HEK293 (cell line): ENCODE data around the gene TSEN54.

ENCODE experiments used
- CTCF ChIA-PET: fragments of 350-600 bp; formaldehyde crosslinking; extraction: SDS; loops from one replicate; lab custom pipeline; 2021; ENCODE audit warnings: antibody characterized with exemption; lab: Yijun Ruan, JAX
- POLR2A ChIA-PET: fragments of 300-600 bp; formaldehyde crosslinking; extraction: SDS; loops from one replicate; lab custom pipeline; 2020; ENCODE audit warnings: antibody characterized with exemption, inconsistent platforms; lab: Yijun Ruan, JAX
- H3K27ac ChIP-seq: fragments of 200-500 bp; sonication (Bioruptor generic); 2 replicates; pipeline ENCODE4 v1.5.1; 2014; ENCODE audit warnings: low read depth, low read length, control low read depth, inconsistent platforms; ENCODE audit errors: extremely low read depth
- H3K36me3 ChIP-seq, 2 experiments: fragments of 200-500 bp in 1 of 2; sonication (Bioruptor generic) in 1 of 2; 1 replicate in 1 of 2; 2 replicates in 1 of 2; pipeline ENCODE4 v1.5.1; 2014 to 2017; ENCODE audit warnings: inconsistent platforms in 2 of 2, low read length in 2 of 2; ENCODE audit not compliant: control insufficient read depth in 2 of 2, insufficient read depth in 1 of 2
- H3K4me1 ChIP-seq: fragments of 200-500 bp; sonication (Bioruptor generic); 2 replicates; pipeline ENCODE4 v1.5.1; 2014; ENCODE audit warnings: mild to moderate bottlenecking, low read length, inconsistent platforms; ENCODE audit not compliant: control insufficient read depth, insufficient read depth
- H3K4me3 ChIP-seq: 2 replicates; pipeline ENCODE4 v1.5.1; 2011; ENCODE audit warnings: low read depth, mild to moderate bottlenecking, control low read depth, low read length, moderate library complexity
- H3K9me3 ChIP-seq: fragments of 200-500 bp; sonication (Bioruptor generic); 2 replicates; pipeline ENCODE4 v1.5.1; 2014; ENCODE audit warnings: low read depth, low read length, inconsistent platforms; ENCODE audit not compliant: control insufficient read depth, insufficient read depth
- BCL11A ChIP-seq: fragments of 450-650 bp; formaldehyde crosslinking; IDR thresholded peaks from 2 replicates; pipeline ENCODE4 v1.5.1; 2016; ENCODE audit warnings: low read depth, missing biosample characterization, missing genetic modification characterization
- SCRT2 ChIP-seq: fragments of 450-650 bp; formaldehyde crosslinking; IDR thresholded peaks from 2 replicates; pipeline ENCODE4 v1.5.1; 2016; ENCODE audit warnings: missing biosample characterization, missing genetic modification characterization
- SETDB1 ChIP-seq: IDR thresholded peaks from one replicate; pipeline ENCODE4 v1.6.1; 2017; ENCODE audit warnings: mild to moderate bottlenecking, low read length, moderate library complexity, mixed read lengths; ENCODE audit not compliant: insufficient read length
- SP2 ChIP-seq: fragments of 450-650 bp; formaldehyde crosslinking; IDR thresholded peaks from 2 replicates; pipeline ENCODE4 v1.5.1; 2016; ENCODE audit warnings: missing biosample characterization, missing genetic modification characterization
- ZBTB1 ChIP-seq: fragments of 450-650 bp; formaldehyde crosslinking; IDR thresholded peaks from 2 replicates; pipeline ENCODE4 v1.5.1; 2016; ENCODE audit warnings: missing biosample characterization, missing genetic modification characterization
- ZBTB48 ChIP-seq: fragments of 450-650 bp; formaldehyde crosslinking; IDR thresholded peaks from 2 replicates; pipeline ENCODE4 v1.5.1; 2016; ENCODE audit warnings: missing biosample characterization, missing genetic modification characterization
- ZBTB8A ChIP-seq: fragments of 450-650 bp; formaldehyde crosslinking; IDR thresholded peaks from 2 replicates; pipeline ENCODE4 v1.5.1; 2016; ENCODE audit warnings: missing biosample characterization, missing genetic modification characterization
- ZNF114 ChIP-seq: fragments of 450-650 bp; formaldehyde crosslinking; IDR thresholded peaks from 2 replicates; pipeline ENCODE4 v1.5.0; 2017; ENCODE audit warnings: missing biosample characterization, missing genetic modification characterization
- ZNF121 ChIP-seq: fragments of 450-650 bp; formaldehyde crosslinking; IDR thresholded peaks from 2 replicates; pipeline ENCODE4 v1.5.1; 2016; ENCODE audit warnings: missing biosample characterization, missing genetic modification characterization
- ZNF175 ChIP-seq: fragments of 450-650 bp; formaldehyde crosslinking; IDR thresholded peaks from 2 replicates; pipeline ENCODE4 v1.5.1; 2016; ENCODE audit warnings: missing biosample characterization, missing genetic modification characterization
- ZNF211 ChIP-seq: fragments of 450-650 bp; formaldehyde crosslinking; IDR thresholded peaks from 2 replicates; pipeline ENCODE4 v1.5.1; 2016; ENCODE audit warnings: low read depth, missing biosample characterization, missing genetic modification characterization
- ZNF335 ChIP-seq: fragments of 450-650 bp; formaldehyde crosslinking; conservative IDR thresholded peaks from 2 replicates; pipeline ENCODE4 v1.5.1; 2016; ENCODE audit warnings: missing biosample characterization, missing genetic modification characterization
- ZNF48 ChIP-seq: fragments of 450-650 bp; formaldehyde crosslinking; IDR thresholded peaks from 2 replicates; pipeline ENCODE4 v1.5.1; 2016; ENCODE audit warnings: missing biosample characterization, missing genetic modification characterization
- ZNF555 ChIP-seq: fragments of 450-650 bp; formaldehyde crosslinking; conservative IDR thresholded peaks from 2 replicates; pipeline ENCODE4 v1.5.1; 2017; ENCODE audit warnings: missing biosample characterization, mild to moderate bottlenecking, missing genetic modification characterization, inconsistent platforms
- TF ChIP-seq, protein P1 (sequence below): fragments of 450-650 bp; formaldehyde crosslinking; IDR thresholded peaks from 2 replicates; pipeline ENCODE4 v1.5.1; 2016; ENCODE audit warnings: missing biosample characterization, missing genetic modification characterization
- TF ChIP-seq, protein P2 (sequence below): fragments of 450-650 bp; formaldehyde crosslinking; IDR thresholded peaks from 2 replicates; pipeline ENCODE4 v1.5.1; 2016; ENCODE audit warnings: missing biosample characterization, missing genetic modification characterization, low read depth
- TF ChIP-seq, protein P3 (sequence below): IDR thresholded peaks from 2 replicates; pipeline ENCODE4 v1.6.1; 2011; ENCODE audit warnings: mild to moderate bottlenecking, low read depth, low read length, borderline replicate concordance

TSEN54 gene

DNA sequence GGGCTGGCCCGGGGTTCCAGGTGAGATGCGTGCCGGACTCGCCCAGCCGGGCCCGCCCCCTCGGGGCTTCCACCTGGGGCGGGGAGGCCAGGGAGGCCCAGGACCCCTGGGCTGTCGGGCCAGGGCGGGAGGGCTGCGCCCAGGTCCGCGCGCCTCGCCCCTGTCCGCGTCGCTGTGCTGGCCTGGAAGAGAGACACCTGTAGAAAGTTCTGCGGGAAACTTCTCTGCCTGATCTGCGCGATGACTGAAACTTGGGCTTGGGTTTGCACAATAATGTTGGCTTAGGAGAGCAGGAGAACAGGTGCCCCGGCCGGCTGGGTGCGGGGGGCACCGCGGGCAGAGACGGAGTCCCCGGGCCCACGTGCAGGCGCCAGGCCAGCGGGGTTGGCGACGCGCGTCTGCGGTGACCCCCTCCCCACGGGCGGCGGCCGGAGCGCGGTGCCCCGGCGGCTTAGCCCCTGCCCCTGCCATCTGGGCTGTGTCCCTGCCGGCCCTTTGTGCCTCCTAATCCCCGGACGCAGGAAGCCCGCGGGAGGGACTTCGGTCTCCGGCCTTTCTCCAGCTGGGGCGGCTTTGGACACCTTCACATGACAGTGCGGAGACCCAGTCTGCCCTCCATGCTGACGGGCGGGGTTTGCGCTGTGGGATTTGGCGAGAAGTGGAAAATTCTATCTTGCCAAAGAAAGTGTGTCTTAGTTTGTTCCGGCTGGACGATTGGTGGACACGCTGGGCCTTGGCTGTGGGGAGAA is 9.7 kb downstream of the TSEN54 start:
- Histone ChIP-seq H3K4me1 (peaks cover 5% of the 10 kb centered on the region), H3K9me3 (no peaks in the 10 kb centered on the region), H3K27ac (peak overlapping the region; percentile 60; the same call in 1 of the 2 replicates), H3K4me3 (peak overlapping the region; percentile 55), H3K36me3 (peaks cover 0 to 32% of the 10 kb centered on the region in 2 experiments; a peak in 2 of 3 replicates)
- CTCF ChIA-PET = interaction anchor here (0.5 to 2.8 kb wide), 13 partner anchors 9 to 457 kb away, joined by 3 to 11 read pairs (median 4); partner anchors contain the start of gene TSEN54
- POLR2A ChIA-PET = interaction anchor here (0.6 to 2.2 kb wide), 19 partner anchors 9 to 264 kb away, joined by 3 to 35 read pairs (median 5); partner anchors contain the start of genes GGA3, GRB2, MRPS7 and SLC25A19
- TF ChIP-seq ZNF175 (tag by site-specific recombination) (no peak), BCL11A (tag by site-specific recombination) (no peak), ZNF555 (tag by site-specific recombination) (no peak), ZNF114 (no peak), SCRT2 (peak; percentile 87), ZBTB8A (peak; percentile 49), SP2 (peak; percentile 45), SETDB1 (no peak), ZNF48 (tag by site-specific recombination) (no peak), ZNF211 (tag by site-specific recombination) (no peak), ZBTB48 (tag by site-specific recombination) (no peak), ZNF335 (peak; percentile 77), ZBTB1 (tag by site-specific recombination) (no peak)
- TF ChIP-seq, protein P1, sequence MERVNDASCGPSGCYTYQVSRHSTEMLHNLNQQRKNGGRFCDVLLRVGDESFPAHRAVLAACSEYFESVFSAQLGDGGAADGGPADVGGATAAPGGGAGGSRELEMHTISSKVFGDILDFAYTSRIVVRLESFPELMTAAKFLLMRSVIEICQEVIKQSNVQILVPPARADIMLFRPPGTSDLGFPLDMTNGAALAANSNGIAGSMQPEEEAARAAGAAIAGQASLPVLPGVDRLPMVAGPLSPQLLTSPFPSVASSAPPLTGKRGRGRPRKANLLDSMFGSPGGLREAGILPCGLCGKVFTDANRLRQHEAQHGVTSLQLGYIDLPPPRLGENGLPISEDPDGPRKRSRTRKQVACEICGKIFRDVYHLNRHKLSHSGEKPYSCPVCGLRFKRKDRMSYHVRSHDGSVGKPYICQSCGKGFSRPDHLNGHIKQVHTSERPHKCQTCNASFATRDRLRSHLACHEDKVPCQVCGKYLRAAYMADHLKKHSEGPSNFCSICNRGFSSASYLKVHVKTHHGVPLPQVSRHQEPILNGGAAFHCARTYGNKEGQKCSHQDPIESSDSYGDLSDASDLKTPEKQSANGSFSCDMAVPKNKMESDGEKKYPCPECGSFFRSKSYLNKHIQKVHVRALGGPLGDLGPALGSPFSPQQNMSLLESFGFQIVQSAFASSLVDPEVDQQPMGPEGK (tag by site-specific recombination) = 0 out of 2 replicates have a peak, but pooled peaks have one; percentile 7
- TF ChIP-seq, protein P2, sequence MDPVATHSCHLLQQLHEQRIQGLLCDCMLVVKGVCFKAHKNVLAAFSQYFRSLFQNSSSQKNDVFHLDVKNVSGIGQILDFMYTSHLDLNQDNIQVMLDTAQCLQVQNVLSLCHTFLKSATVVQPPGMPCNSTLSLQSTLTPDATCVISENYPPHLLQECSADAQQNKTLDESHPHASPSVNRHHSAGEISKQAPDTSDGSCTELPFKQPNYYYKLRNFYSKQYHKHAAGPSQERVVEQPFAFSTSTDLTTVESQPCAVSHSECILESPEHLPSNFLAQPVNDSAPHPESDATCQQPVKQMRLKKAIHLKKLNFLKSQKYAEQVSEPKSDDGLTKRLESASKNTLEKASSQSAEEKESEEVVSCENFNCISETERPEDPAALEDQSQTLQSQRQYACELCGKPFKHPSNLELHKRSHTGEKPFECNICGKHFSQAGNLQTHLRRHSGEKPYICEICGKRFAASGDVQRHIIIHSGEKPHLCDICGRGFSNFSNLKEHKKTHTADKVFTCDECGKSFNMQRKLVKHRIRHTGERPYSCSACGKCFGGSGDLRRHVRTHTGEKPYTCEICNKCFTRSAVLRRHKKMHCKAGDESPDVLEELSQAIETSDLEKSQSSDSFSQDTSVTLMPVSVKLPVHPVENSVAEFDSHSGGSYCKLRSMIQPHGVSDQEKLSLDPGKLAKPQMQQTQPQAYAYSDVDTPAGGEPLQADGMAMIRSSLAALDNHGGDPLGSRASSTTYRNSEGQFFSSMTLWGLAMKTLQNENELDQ (tag by site-specific recombination) = no peak

DNA sequence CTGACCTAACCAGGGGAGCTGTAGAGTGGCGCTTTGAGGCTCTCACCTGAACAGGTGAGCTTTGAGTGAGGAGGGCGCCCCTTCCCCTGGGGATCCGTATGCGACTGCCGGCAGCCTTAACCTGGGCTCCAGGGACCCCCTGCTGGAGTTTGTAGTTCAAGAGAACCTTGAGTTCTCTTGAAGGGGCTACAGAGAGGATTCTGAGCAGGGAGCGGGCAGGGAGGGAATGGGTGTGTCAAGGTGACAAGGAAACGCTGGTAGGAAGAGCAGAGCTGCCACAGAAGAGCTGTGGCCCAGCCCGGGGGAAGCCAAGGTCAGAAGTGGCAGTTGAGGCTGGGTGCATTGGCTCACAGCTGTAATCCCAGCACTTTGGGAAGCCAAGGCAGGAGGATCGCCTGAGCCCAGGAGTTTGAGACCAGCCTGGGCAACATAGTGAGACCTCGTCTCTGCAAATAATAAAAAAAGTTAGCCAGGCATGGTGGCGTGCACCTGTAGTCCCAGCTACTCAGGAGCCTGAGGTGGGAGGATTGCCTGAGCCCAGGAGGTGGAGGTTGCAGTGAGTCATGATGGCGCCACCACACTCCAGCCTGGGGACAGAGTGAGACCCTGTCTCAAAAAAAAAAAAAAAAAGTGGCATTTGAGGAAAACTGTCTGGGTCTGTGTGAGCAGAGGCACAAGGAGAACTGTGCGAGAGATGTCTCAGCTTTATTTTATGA is 10.4 kb downstream of the TSEN54 start:
- Histone ChIP-seq H3K27ac (no peak overlapping the region), H3K9me3 (no peaks in the 10 kb centered on the region), H3K4me1 (peaks cover 5% of the 10 kb centered on the region), H3K4me3 (peak overlapping the region; percentile 55)
- ChIA-PET POLR2A (interaction anchor here (0.6 to 2.2 kb wide), 4 partner anchors 10 to 104 kb away, joined by 3 to 8 read pairs (median 6); partner anchors contain the start of gene TSEN54), CTCF (interaction anchor here (0.5 to 1.7 kb wide), 11 partner anchors 10 to 458 kb away, joined by 3 to 7 read pairs (median 3); partner anchors contain the start of genes SMIM5 and TSEN54)
- TF ChIP-seq, protein P3, sequence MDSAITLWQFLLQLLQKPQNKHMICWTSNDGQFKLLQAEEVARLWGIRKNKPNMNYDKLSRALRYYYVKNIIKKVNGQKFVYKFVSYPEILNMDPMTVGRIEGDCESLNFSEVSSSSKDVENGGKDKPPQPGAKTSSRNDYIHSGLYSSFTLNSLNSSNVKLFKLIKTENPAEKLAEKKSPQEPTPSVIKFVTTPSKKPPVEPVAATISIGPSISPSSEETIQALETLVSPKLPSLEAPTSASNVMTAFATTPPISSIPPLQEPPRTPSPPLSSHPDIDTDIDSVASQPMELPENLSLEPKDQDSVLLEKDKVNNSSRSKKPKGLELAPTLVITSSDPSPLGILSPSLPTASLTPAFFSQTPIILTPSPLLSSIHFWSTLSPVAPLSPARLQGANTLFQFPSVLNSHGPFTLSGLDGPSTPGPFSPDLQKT = no peak
- peak; percentile 65; the same call in 1 of the 2 replicates for TF ChIP-seq ZNF121 (tag by site-specific recombination)
- TF ChIP-seq, all 188 proteins: peak for 1
- H3K36me3 ChIP-seq = peaks cover 0 to 24% of the 10 kb centered on the region in 2 experiments; a peak in 2 of 3 replicates
